OCI-LY7 (cell line): Measurements from ENCODE around the gene VWF. TPM values are rescaled to one million over a fixed set of nuclear protein-coding genes. Genes with fewer than 3 reads are reported as not detected.

Experiments used
- BruUV-seq: library from RNA; stranded (reverse); fragments of 400-500 nt; replicated peaks from 2 replicates; lab custom pipeline; 2021; lab: Mats Ljungman, UMichigan
- CTCF ChIA-PET: fragments of 300-600 bp; sonication (Branson Sonifier 250); formaldehyde crosslinking; loops from one replicate; lab custom pipeline; 2022; ENCODE audit warnings: antibody characterized with exemption; ENCODE audit not compliant: unreplicated experiment; lab: Charles Lee
- POLR2A ChIA-PET: fragments of 300-600 bp; sonication (Branson Sonifier 250); formaldehyde crosslinking; loops from one replicate; lab custom pipeline; 2022; ENCODE audit warnings: antibody characterized with exemption; lab: Charles Lee
- DNase-seq: peaks from one replicate; pipeline ENCODE4 v3.0.0-alpha.2; 2015; ENCODE audit warnings: low spot score
- H2AFZ ChIP-seq: fragments of 200-600 bp; sonication (generic), shearing (Covaris generic); 2 replicates; pipeline ENCODE4 v1.6.1; 2014; ENCODE audit warnings: mild to moderate bottlenecking, antibody characterized with exemption, low read length, moderate library complexity
- H3K27ac ChIP-seq: fragments of 200-600 bp; sonication (generic); 2 replicates; pipeline ENCODE4 v1.5.1; 2014; ENCODE audit warnings: mixed run types, low read depth, mild to moderate bottlenecking, moderate library complexity, low read length, inconsistent platforms; ENCODE audit not compliant: poor library complexity, severe bottlenecking
- H3K36me3 ChIP-seq: fragments of 200-600 bp; sonication (generic); 2 replicates; pipeline ENCODE4 v1.6.1; 2014; ENCODE audit warnings: mild to moderate bottlenecking, antibody characterized with exemption, low read length, moderate library complexity, mixed read lengths; ENCODE audit not compliant: insufficient read depth
- H3K4me1 ChIP-seq: fragments of 200-600 bp; sonication (generic); 2 replicates; pipeline ENCODE4 v1.5.1; 2014; ENCODE audit warnings: mild to moderate bottlenecking, low read length; ENCODE audit not compliant: insufficient read depth, poor library complexity, severe bottlenecking
- H3K4me2 ChIP-seq: fragments of 200-600 bp; sonication (generic); 2 replicates; pipeline ENCODE4 v1.6.1; 2014; ENCODE audit warnings: mild to moderate bottlenecking, low read length
- H3K4me3 ChIP-seq: fragments of 200-600 bp; sonication (generic); 2 replicates; pipeline ENCODE4 v1.5.1; 2014; ENCODE audit warnings: mild to moderate bottlenecking, low read depth, low read length; ENCODE audit not compliant: poor library complexity, severe bottlenecking
- H3K79me2 ChIP-seq: fragments of 200-600 bp; sonication (generic); 2 replicates; pipeline ENCODE4 v1.6.1; 2016; ENCODE audit warnings: low read depth, mild to moderate bottlenecking, low read length, moderate library complexity, mixed read lengths; ENCODE audit not compliant: insufficient read depth
- H3K9me2 ChIP-seq: fragments of 200-600 bp; sonication (generic); 2 replicates; pipeline ENCODE4 v1.6.1; 2016; ENCODE audit warnings: mild to moderate bottlenecking, low read length, mixed read lengths; ENCODE audit not compliant: insufficient read depth
- H3K9me3 ChIP-seq: fragments of 200-600 bp; sonication (generic); 2 replicates; pipeline ENCODE4 v1.6.1; 2014; ENCODE audit warnings: mild to moderate bottlenecking, mixed run types, low read length, mixed read lengths
- H4K20me1 ChIP-seq: fragments of 200-600 bp; sonication (generic); 2 replicates; pipeline ENCODE4 v1.6.1; 2014; ENCODE audit warnings: mild to moderate bottlenecking, antibody characterized with exemption, low read length, moderate library complexity, mixed read lengths; ENCODE audit not compliant: insufficient read depth
- EZH2phosphoT487 ChIP-seq: fragments of 200-600 bp; sonication (generic); IDR thresholded peaks from 2 replicates; pipeline ENCODE4 v1.6.1; 2018; ENCODE audit warnings: low read depth, borderline replicate concordance, mild to moderate bottlenecking, mixed run types, antibody characterized with exemption, low read length, moderate library complexity, mixed read lengths
- intact Hi-C: fragments of 100-400 bp; cut with micrococcal nuclease; formaldehyde crosslinking; loops from one replicate; pipeline ENCODE4 v1.10.0; 2022; ENCODE audit not compliant: unreplicated experiment
- total RNA-seq, 2 experiments: library from RNA; depleted of rRNA in 1 of 2; stranded (reverse); fragments of >200 nt in 1 of 2; shearing (Covaris generic) in 1 of 2; gene quantifications; 2 replicates each; pipeline ENCODE4 v1.2.3, GENCODE V29; 2014 to 2022
- TF ChIP-seq, protein P1 (sequence below): fragments of 200-600 bp; sonication (generic); conservative IDR thresholded peaks from 2 replicates; pipeline ENCODE4 v1.5.1; 2014; ENCODE audit warnings: mild to moderate bottlenecking, antibody characterized with exemption, low read length, moderate library complexity, mixed read lengths

VWF gene
- total RNA-seq, 2 experiments from 2014 or later, result 0.32 TPM; not detected in 1

- H3K36me3 ChIP-seq, result no peaks in the 10 kb centered on the region
- no TSS peak for BruUV-seq
Observed at GRCh38 chr12:6113691-6114475, 10.6 kb downstream of the VWF start.

DNA sequence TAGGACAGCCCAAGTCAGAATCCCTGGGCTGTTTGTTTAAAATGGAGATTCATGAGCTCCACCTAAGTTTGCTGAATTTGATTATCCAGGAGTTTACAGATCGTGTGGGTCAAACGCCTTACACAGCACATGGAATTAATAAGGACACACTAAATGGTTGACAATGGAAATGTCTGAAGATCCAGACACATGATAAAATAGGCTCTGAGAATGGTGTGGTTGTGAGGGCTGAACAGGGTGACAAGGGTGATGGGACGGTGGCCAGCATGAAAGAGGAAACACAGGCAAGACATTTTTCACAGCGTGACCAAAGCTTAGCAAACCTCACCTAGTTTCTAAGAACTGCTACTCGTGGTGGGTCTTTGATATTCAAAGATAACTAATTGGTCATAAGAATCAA lies 12.5 kb downstream of the VWF start:
- Histone ChIP-seq H3K4me3 (no peak overlapping the region), H3K36me3 (no peaks in the 10 kb centered on the region), H4K20me1 (no peaks in the 10 kb centered on the region), H3K9me3 (no peaks in the 10 kb centered on the region), H3K4me1 (no peaks in the 10 kb centered on the region), H3K27ac (no peak overlapping the region), H3K4me2 (no peak overlapping the region), H2AFZ (no peak overlapping the region), H3K9me2 (no peaks in the 10 kb centered on the region), H3K79me2 (no peaks in the 10 kb centered on the region)
- ChIA-PET CTCF (no interaction called here), POLR2A (no interaction called here)
- no peak for TF ChIP-seq EZH2phosphoT487
- TF ChIP-seq, protein P1, sequence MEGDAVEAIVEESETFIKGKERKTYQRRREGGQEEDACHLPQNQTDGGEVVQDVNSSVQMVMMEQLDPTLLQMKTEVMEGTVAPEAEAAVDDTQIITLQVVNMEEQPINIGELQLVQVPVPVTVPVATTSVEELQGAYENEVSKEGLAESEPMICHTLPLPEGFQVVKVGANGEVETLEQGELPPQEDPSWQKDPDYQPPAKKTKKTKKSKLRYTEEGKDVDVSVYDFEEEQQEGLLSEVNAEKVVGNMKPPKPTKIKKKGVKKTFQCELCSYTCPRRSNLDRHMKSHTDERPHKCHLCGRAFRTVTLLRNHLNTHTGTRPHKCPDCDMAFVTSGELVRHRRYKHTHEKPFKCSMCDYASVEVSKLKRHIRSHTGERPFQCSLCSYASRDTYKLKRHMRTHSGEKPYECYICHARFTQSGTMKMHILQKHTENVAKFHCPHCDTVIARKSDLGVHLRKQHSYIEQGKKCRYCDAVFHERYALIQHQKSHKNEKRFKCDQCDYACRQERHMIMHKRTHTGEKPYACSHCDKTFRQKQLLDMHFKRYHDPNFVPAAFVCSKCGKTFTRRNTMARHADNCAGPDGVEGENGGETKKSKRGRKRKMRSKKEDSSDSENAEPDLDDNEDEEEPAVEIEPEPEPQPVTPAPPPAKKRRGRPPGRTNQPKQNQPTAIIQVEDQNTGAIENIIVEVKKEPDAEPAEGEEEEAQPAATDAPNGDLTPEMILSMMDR, result no peak
- intact Hi-C loops, result no loop called here
- DNase-seq, result no peak
- BruUV-seq, result no TSS peak

More at GRCh38 chr12:6113691-6114475, 10.6 kb downstream of the VWF start:
- Histone ChIP-seq H3K4me3 (no peak overlapping the region), H2AFZ (no peak overlapping the region), H3K4me1 (no peaks in the 10 kb centered on the region), H3K27ac (no peak overlapping the region), H3K79me2 (no peaks in the 10 kb centered on the region), H4K20me1 (no peaks in the 10 kb centered on the region), H3K4me2 (no peak overlapping the region), H3K9me2 (no peaks in the 10 kb centered on the region), H3K9me3 (no peaks in the 10 kb centered on the region)
- TF ChIP-seq, protein P1, result no peak
- TF ChIP-seq EZH2phosphoT487, result no peak
- intact Hi-C loops, result no loop called here
- no peak for DNase-seq
- ChIA-PET POLR2A (interaction anchor here (1.2 kb wide), 1 partner anchor 109 kb away, joined by 3 read pairs; no protein-coding TSS in a partner anchor), CTCF (no interaction called here)

GRCh38 chr12:6110006-6110405 lies 14.5 kb downstream of the VWF start:
- no peak overlapping the region for H2AFZ ChIP-seq
- ChIA-PET CTCF (no interaction called here), POLR2A (no interaction called here)
- BruUV-seq, result no TSS peak
- intact Hi-C loops, result no loop called here
- H3K27ac ChIP-seq, result no peak overlapping the region
- H3K9me3 ChIP-seq, result no peaks in the 10 kb centered on the region
- H4K20me1 ChIP-seq, result no peaks in the 10 kb centered on the region
- H3K4me1 ChIP-seq, result no peaks in the 10 kb centered on the region
- no peak for DNase-seq
- no peaks in the 10 kb centered on the region for H3K79me2 ChIP-seq
- TF ChIP-seq EZH2phosphoT487, result no peak
- TF ChIP-seq, protein P1, result no peak
- no peak overlapping the region for H3K4me2 ChIP-seq
- no peak overlapping the region for H3K4me3 ChIP-seq
- no peaks in the 10 kb centered on the region for H3K9me2 ChIP-seq
- no peaks in the 10 kb centered on the region for H3K36me3 ChIP-seq
